HK-2 (cell line): Measurements from ENCODE around the gene HRH3.

ENCODE experiments used
- DNase-seq: peaks from one replicate; pipeline ENCODE4 v3.0.0-alpha.2; 2018; ENCODE audit not compliant: unreplicated experiment

The HRH3 gene

GRCh38 chr20:62219992-62220665 is at the start of gene HRH3:
Gene HRH3 (minus strand): TSS chr20:62220278. CDS start chr20:62219970, 308 bp downstream.
- DNase-seq: peak; percentile 67

- DNase-seq: no peak
Observed at GRCh38 chr20:62269871-62270270, 49.8 kb upstream of the HRH3 start.

- DNase-seq: no peak
Observed at GRCh38 chr20:62269378-62269777, 49.3 kb upstream of the HRH3 start.

- DNase-seq: no peak
Observed at GRCh38 chr20:62268228-62268900, 48.3 kb upstream of the HRH3 start.

- DNase-seq: no peak
Observed at GRCh38 chr20:62267543-62267942, 47.5 kb upstream of the HRH3 start.

- no peak for DNase-seq
Observed at GRCh38 chr20:62266851-62267250, 46.8 kb upstream of the HRH3 start.

- DNase-seq: no peak
Observed at GRCh38 chr20:62266340-62266739, 46.3 kb upstream of the HRH3 start.

- no peak for DNase-seq
Observed at GRCh38 chr20:62265365-62265764, 45.3 kb upstream of the HRH3 start.

GRCh38 chr20:62263396-62263795 is 43.3 kb upstream of the HRH3 start:
- no peak for DNase-seq

GRCh38 chr20:62262064-62262463 is 42.0 kb upstream of the HRH3 start:
- no peak for DNase-seq

GRCh38 chr20:62259294-62259565 is 39.2 kb upstream of the HRH3 start:
- no peak for DNase-seq

GRCh38 chr20:62258499-62259293 is 38.6 kb upstream of the HRH3 start:
- peak; percentile 67 for DNase-seq

GRCh38 chr20:62255976-62256375 is 35.9 kb upstream of the HRH3 start:
- no peak for DNase-seq

GRCh38 chr20:62254021-62254724 is 34.1 kb upstream of the HRH3 start:
- DNase-seq: no peak

- DNase-seq: no peak
Observed at GRCh38 chr20:62253398-62253797, 33.3 kb upstream of the HRH3 start.

GRCh38 chr20:62252342-62252966 is 32.4 kb upstream of the HRH3 start:
- DNase-seq: peak; percentile 78

GRCh38 chr20:62248890-62249560 is 28.9 kb upstream of the HRH3 start:
- DNase-seq: no peak

- no peak for DNase-seq
Observed at GRCh38 chr20:62246872-62247652, 27.0 kb upstream of the HRH3 start.

- no peak for DNase-seq
Observed at GRCh38 chr20:62246431-62246830, 26.4 kb upstream of the HRH3 start.

- DNase-seq: no peak
Observed at GRCh38 chr20:62245911-62246280, 25.8 kb upstream of the HRH3 start.
